ENCODE measurements around the gene STRN3.
"Not testable (repeated sequence)": the region's sequence is repeated elsewhere in the genome, so short reads cannot be mapped to it uniquely, and the experiment has no call there.

The STRN3 gene

GRCh38 chr14:31026077-31026449 is at the start of gene STRN3:
Gene STRN3 (minus strand): TSS chr14:31026379. CDS start chr14:31026185, 194 bp downstream.
- DNase-seq (ENCODE audit: low read depth, low spot score): no peak

- no peak for DNase-seq (ENCODE audit: low read depth, low spot score)
Observed at GRCh38 chr14:31075144-31075543, 49.0 kb upstream of the STRN3 start.

- DNase-seq (ENCODE audit: low read depth, low spot score): no peak
Observed at GRCh38 chr14:31071151-31071550, 45.0 kb upstream of the STRN3 start.

GRCh38 chr14:31070431-31070830 is 44.3 kb upstream of the STRN3 start:
- no peak for DNase-seq (ENCODE audit: low read depth, low spot score)

GRCh38 chr14:31069343-31069742 is 43.2 kb upstream of the STRN3 start:
- no peak for DNase-seq (ENCODE audit: low read depth, low spot score)

GRCh38 chr14:31068235-31068634 is 42.1 kb upstream of the STRN3 start:
- no peak for DNase-seq (ENCODE audit: low read depth, low spot score)

GRCh38 chr14:31062908-31063307 is 36.7 kb upstream of the STRN3 start:
- not testable (repeated sequence) for DNase-seq (ENCODE audit: low read depth, low spot score)

- no peak for DNase-seq (ENCODE audit: low read depth, low spot score)
Observed at GRCh38 chr14:31060253-31060875, 34.2 kb upstream of the STRN3 start.

GRCh38 chr14:31059152-31059924 is 33.2 kb upstream of the STRN3 start:
- no peak for DNase-seq (ENCODE audit: low read depth, low spot score)

GRCh38 chr14:31057701-31058364 is 31.7 kb upstream of the STRN3 start:
- DNase-seq (ENCODE audit: low read depth, low spot score): no peak

- DNase-seq (ENCODE audit: low read depth, low spot score): no peak
Observed at GRCh38 chr14:31057035-31057434, 30.9 kb upstream of the STRN3 start.

- not testable (repeated sequence) for DNase-seq (ENCODE audit: low read depth, low spot score)
Observed at GRCh38 chr14:31052905-31053586, 26.9 kb upstream of the STRN3 start.

- no peak for DNase-seq (ENCODE audit: low read depth, low spot score)
Observed at GRCh38 chr14:31051511-31051910, 25.3 kb upstream of the STRN3 start.

- no peak for DNase-seq (ENCODE audit: low read depth, low spot score)
Observed at GRCh38 chr14:31051023-31051422, 24.8 kb upstream of the STRN3 start.

- DNase-seq (ENCODE audit: low read depth, low spot score): no peak
Observed at GRCh38 chr14:31047503-31047902, 21.3 kb upstream of the STRN3 start.

GRCh38 chr14:31045501-31046080 is 19.4 kb upstream of the STRN3 start:
- no peak for DNase-seq (ENCODE audit: low read depth, low spot score)

- no peak for DNase-seq (ENCODE audit: low read depth, low spot score)
Observed at GRCh38 chr14:31043379-31043778, 17.2 kb upstream of the STRN3 start.

GRCh38 chr14:31042893-31043292 is 16.7 kb upstream of the STRN3 start:
- not testable (repeated sequence) for DNase-seq (ENCODE audit: low read depth, low spot score)

GRCh38 chr14:31042300-31042699 is 16.1 kb upstream of the STRN3 start:
- DNase-seq (ENCODE audit: low read depth, low spot score): no peak

- DNase-seq (ENCODE audit: low read depth, low spot score): no peak
Observed at GRCh38 chr14:31038521-31039166, 12.5 kb upstream of the STRN3 start.

GRCh38 chr14:31037709-31038221 is 11.6 kb upstream of the STRN3 start:
- DNase-seq (ENCODE audit: low read depth, low spot score): no peak

Data from activated CD4-positive, CD25-positive, alpha-beta regulatory T cell treated with anti-CD3 and anti-CD28 coated beads, Interleukin-2, amount 50 U/mL, for 16 hours (primary cell).